Activated CD8-positive, alpha-beta T cell treated with anti-CD3 and anti-CD28 coated beads for 36 hours (primary cell): ENCODE results near the gene RBM28. TPM values are rescaled to one million over a fixed set of nuclear protein-coding genes. Genes with fewer than 3 reads are reported as not detected.

Experiments
- ATAC-seq: fragments of 200-7000 bp; cut with Tn5 transposase; one replicate; pipeline ENCODE4 v1.10.0; 2021; ENCODE audit warnings: mild to moderate bottlenecking, moderate library complexity
- CTCF ChIA-PET: fragments of 350-600 bp; sonication (Branson Sonifier 250); formaldehyde crosslinking; loops from one replicate; lab custom pipeline; 2021; ENCODE audit warnings: antibody characterized with exemption; lab: Charles Lee
- POLR2A ChIA-PET: fragments of 350-600 bp; sonication (Branson Sonifier 250); formaldehyde crosslinking; loops from one replicate; lab custom pipeline; 2021; ENCODE audit warnings: antibody characterized with exemption; lab: Charles Lee
- DNase-seq: peaks from one replicate; pipeline ENCODE4 v3.0.0-alpha.2; 2020
- H3K27ac Mint-ChIP-seq: one replicate; pipeline ENCODE4 v1.8.0; 2021; ENCODE audit warnings: mild to moderate bottlenecking, mixed read lengths
- H3K27me3 Mint-ChIP-seq: one replicate; pipeline ENCODE4 v1.8.0; 2021; ENCODE audit warnings: mixed read lengths
- H3K36me3 Mint-ChIP-seq: one replicate; pipeline ENCODE4 v1.8.0; 2021; ENCODE audit warnings: low read depth, mixed read lengths
- H3K4me1 Mint-ChIP-seq: one replicate; pipeline ENCODE4 v1.8.0; 2021; ENCODE audit warnings: low read depth, mixed read lengths
- H3K4me3 Mint-ChIP-seq: one replicate; pipeline ENCODE4 v1.8.0; 2021; ENCODE audit warnings: mild to moderate bottlenecking, moderate library complexity, mixed read lengths
- H3K9me3 Mint-ChIP-seq: one replicate; pipeline ENCODE4 v1.8.0; 2021; ENCODE audit warnings: mixed read lengths
- intact Hi-C: fragments of 100-400 bp; cut with micrococcal nuclease; formaldehyde crosslinking; loops from one replicate; pipeline ENCODE4 v1.10.0; 2022
- total RNA-seq, 2 experiments: library from RNA; stranded (reverse); gene quantifications; one replicate each; pipeline ENCODE4 v1.2.3, GENCODE V29; 2021
- TF ChIP-seq, protein P1 (sequence below): fragments of 200-600 bp; IDR thresholded peaks from one replicate; pipeline ENCODE4 v1.8.0; 2022; ENCODE audit warnings: antibody characterized with exemption, mild to moderate bottlenecking

Gene RBM28
- total RNA-seq, 2 experiments from 2014 or later, result 55.3 to 55.6 TPM

DNA sequence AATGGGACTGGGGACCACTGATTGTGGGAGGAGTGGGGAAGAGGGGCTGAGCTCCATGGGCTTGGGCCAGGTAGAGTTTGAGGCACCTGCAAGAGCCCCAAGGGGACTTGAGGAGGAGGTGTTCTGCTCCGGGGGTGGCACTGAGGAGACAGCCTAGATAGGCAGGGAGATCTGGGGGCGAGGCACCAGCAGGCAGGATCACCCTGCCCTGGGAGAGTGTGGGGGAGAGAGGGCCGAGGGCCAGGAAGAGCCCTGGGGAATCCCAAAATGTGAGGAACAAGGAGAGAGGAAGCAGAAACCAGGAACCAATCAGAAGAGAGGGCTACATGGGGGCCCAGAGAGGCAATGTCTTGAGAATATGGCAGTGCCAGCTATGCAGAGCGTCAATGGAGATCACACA is 68.0 kb downstream of the RBM28 start:
- Mint-ChIP-seq H3K4me1 (no peaks in the 10 kb centered on the region), H3K27me3 (peaks cover 7% of the 10 kb centered on the region)
- intact Hi-C loops, result no loop called here

DNA sequence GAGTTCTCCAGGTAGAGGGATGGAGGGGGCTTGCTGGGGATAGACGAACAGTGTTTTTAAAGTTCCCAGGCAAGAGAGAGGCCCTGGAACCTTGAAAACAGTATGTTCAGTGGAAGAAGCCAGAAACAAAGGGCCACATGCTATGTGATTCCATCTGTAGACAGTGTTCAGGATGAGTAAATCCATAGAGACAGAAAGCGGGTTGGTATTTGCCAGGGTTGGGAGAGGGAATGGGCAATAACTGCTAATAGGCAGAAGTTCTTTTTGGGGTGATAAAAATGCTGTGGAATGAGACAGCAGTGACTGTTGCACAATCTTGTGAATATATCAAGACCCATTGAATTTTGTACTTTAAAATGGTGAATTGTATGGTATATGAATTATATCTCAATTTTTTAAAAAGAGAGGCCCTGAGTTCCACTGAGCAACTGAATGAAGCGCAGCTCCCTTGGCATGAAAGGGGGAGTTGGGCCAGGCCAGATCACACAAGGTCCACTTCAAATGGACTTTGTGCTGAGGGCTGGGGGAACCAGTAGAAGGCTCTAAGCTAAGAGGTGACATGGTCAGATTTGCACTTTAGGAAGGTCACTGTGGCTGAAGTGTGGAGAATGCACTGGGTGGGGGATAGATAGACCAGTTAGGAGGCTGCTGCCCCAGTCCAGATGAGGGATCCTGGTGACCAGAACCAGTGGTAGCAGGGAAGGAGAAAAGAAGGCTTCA is 68.7 kb downstream of the RBM28 start:
- H3K4me1 Mint-ChIP-seq, result no peaks in the 10 kb centered on the region
- H3K4me3 Mint-ChIP-seq, result no peak overlapping the region
- DNase-seq (no peak), ATAC-seq (no peak)
- H3K9me3 Mint-ChIP-seq, result peaks cover 12% of the 10 kb centered on the region
- peaks cover 7% of the 10 kb centered on the region for H3K27me3 Mint-ChIP-seq
- TF ChIP-seq, protein P1, sequence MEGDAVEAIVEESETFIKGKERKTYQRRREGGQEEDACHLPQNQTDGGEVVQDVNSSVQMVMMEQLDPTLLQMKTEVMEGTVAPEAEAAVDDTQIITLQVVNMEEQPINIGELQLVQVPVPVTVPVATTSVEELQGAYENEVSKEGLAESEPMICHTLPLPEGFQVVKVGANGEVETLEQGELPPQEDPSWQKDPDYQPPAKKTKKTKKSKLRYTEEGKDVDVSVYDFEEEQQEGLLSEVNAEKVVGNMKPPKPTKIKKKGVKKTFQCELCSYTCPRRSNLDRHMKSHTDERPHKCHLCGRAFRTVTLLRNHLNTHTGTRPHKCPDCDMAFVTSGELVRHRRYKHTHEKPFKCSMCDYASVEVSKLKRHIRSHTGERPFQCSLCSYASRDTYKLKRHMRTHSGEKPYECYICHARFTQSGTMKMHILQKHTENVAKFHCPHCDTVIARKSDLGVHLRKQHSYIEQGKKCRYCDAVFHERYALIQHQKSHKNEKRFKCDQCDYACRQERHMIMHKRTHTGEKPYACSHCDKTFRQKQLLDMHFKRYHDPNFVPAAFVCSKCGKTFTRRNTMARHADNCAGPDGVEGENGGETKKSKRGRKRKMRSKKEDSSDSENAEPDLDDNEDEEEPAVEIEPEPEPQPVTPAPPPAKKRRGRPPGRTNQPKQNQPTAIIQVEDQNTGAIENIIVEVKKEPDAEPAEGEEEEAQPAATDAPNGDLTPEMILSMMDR, result no peak
- H3K36me3 Mint-ChIP-seq, result peaks cover 5% of the 10 kb centered on the region
- intact Hi-C loops, result no loop called here
- ChIA-PET CTCF (no interaction called here), POLR2A (no interaction called here)
- no peak overlapping the region for H3K27ac Mint-ChIP-seq

More for the DNA sequence above, 68.0 kb downstream of the RBM28 start:
- ATAC-seq, result no peak
- TF ChIP-seq, protein P1, result no peak
- Mint-ChIP-seq H3K36me3 (peaks cover 8% of the 10 kb centered on the region), H3K4me3 (no peak overlapping the region), H3K27ac (no peak overlapping the region), H3K9me3 (peaks cover 15% of the 10 kb centered on the region)
- POLR2A ChIA-PET, result no interaction called here
- DNase-seq, result no peak
- CTCF ChIA-PET, result no interaction called here

DNA sequence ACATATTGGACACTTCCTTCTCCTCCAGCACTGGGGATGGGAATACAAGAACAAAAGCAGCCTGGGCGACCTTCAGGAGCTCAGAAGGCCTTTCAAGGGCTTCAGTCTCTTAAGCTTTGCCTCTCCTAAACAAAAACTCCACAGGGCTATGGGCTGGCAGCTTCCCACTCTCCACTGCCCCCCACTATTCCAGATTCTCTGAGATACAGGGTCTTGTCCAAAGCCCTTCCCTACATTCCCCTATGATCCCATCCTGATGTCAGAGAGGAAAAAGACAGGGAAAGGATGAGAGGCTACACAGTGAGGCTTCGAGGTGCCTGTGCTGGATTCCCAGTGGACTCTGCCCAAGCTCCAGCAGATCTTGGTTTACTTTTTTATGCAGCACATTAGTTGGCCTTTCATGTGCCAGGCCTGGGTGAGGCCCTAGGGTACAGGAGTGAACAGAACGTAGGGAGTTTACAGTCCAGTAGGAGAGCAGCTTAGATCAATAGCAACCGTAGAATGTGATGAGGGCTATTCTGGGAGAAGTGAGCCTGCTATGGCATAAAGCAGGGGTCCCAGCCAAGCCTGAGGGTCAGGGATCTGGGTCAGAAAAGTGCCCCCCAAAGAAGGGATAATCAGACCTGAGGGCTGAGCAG is 69.3 kb downstream of the RBM28 start:
- H3K36me3 Mint-ChIP-seq, result no peaks in the 10 kb centered on the region
- H3K9me3 Mint-ChIP-seq, result peaks cover 7% of the 10 kb centered on the region
- CTCF ChIA-PET, result no interaction called here
- H3K4me3 Mint-ChIP-seq, result no peak overlapping the region
- H3K27me3 Mint-ChIP-seq, result peaks cover 10% of the 10 kb centered on the region
- POLR2A ChIA-PET, result no interaction called here
- no peak overlapping the region for H3K27ac Mint-ChIP-seq
- intact Hi-C loops, result no loop called here
- no peaks in the 10 kb centered on the region for H3K4me1 Mint-ChIP-seq
- ATAC-seq, result no peak
- DNase-seq, result no peak
- TF ChIP-seq, protein P1, result no peak

DNA sequence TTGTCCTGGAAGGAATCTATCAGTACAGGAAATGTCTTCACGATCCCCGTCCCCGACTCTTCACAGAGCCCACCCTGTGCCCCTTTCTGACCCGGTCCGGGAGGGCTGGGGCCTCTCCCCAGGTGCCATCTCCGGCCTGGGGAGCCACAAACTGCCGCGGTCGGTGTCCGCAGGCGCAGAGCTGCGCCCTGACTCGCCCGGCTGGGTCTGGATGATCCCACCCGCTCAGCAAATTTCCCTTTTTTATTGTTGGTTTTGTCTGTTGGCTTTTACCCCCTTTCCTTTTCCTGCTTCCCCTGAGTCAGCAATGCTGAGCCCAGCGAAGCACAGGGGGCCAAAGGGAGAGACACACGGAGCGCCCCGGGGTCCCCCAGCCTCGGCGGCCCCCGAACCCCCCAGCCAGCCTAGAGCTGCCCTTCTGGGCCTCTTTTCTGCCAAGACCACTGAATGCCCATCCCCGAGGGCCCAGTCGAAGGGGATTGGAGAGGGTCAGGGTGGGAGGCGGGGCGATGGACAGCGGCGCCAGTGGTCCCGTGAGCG is 71.7 kb downstream of the RBM28 start:
- ChIA-PET CTCF (no interaction called here), POLR2A (interaction anchor here (0.6 to 1.2 kb wide), 2 partner anchors 35 to 272 kb away, joined by 3 read pairs; no protein-coding TSS in a partner anchor)
- Mint-ChIP-seq H3K27ac (no peak overlapping the region), H3K9me3 (no peaks in the 10 kb centered on the region), H3K36me3 (no peaks in the 10 kb centered on the region), H3K27me3 (peaks cover 17% of the 10 kb centered on the region), H3K4me3 (no peak overlapping the region), H3K4me1 (no peaks in the 10 kb centered on the region)
- TF ChIP-seq, protein P1, result no peak
- intact Hi-C loops, result no loop called here
- ATAC-seq (no peak), DNase-seq (no peak)

DNA sequence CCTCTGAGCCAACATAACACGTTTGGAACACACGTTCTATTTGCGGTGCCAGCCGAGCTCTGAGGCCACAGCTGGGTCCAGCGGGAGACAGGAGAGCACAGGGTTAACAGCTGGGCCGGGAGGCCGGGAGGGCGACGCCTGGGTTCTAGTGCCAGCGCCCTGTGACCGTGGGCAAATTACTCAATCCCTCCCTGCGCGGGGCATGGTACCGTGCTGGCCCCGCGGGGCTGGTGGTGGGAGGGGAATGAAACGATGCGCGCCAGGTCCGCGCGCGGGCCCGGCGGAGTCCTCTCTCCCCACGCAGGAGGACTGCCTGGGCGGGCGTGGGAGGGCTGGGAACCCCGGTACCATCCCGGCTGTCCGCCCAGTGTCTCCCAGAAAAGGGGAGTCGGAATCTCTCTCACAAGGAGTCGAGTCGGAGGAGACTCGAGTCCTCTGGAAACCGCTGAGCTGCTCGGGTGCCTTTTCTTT is 72.2 kb downstream of the RBM28 start:
- POLR2A ChIA-PET, result interaction anchor here (1.2 kb wide), 1 partner anchor 35 kb away, joined by 3 read pairs; no protein-coding TSS in a partner anchor
- no peak overlapping the region for H3K4me3 Mint-ChIP-seq
- ATAC-seq (no peak), DNase-seq (no peak)
- TF ChIP-seq, protein P1, result no peak
- H3K36me3 Mint-ChIP-seq, result no peaks in the 10 kb centered on the region
- intact Hi-C loops, result no loop called here
- no peaks in the 10 kb centered on the region for H3K4me1 Mint-ChIP-seq
- H3K27me3 Mint-ChIP-seq, result peaks cover 17% of the 10 kb centered on the region
- CTCF ChIA-PET, result no interaction called here
- H3K9me3 Mint-ChIP-seq, result no peaks in the 10 kb centered on the region
- no peak overlapping the region for H3K27ac Mint-ChIP-seq
